ENCODE data around the gene ALG11.
"Not testable (repeated sequence)": the region's sequence is repeated elsewhere in the genome, so short reads cannot be mapped to it uniquely, and the experiment has no call there.

Gene ALG11

GRCh38 chr13:52027832-52028231, 15.6 kb downstream of the ALG11 start:
- DNase-seq (ENCODE audit: low read depth in 2 of 2) = no peak

- DNase-seq (ENCODE audit: low read depth in 2 of 2) = no peak
Measured at GRCh38 chr13:52029569-52029968, 17.4 kb downstream of the ALG11 start.

GRCh38 chr13:52030401-52030800, 18.2 kb downstream of the ALG11 start:
- DNase-seq (ENCODE audit: low read depth in 2 of 2) = not testable (repeated sequence)

GRCh38 chr13:52033039-52033438, 20.8 kb downstream of the ALG11 start:
- DNase-seq (ENCODE audit: low read depth in 2 of 2) = no peak

- no peak for DNase-seq (ENCODE audit: low read depth in 2 of 2)
Measured at GRCh38 chr13:52034616-52035226, 22.5 kb downstream of the ALG11 start.

GRCh38 chr13:52036037-52036436, 23.8 kb downstream of the ALG11 start:
- DNase-seq (ENCODE audit: low read depth in 2 of 2) = no peak

- no peak for DNase-seq (ENCODE audit: low read depth in 2 of 2)
Measured at GRCh38 chr13:52043675-52044074, 31.5 kb downstream of the ALG11 start.

GRCh38 chr13:52047463-52047862, 35.3 kb downstream of the ALG11 start:
- DNase-seq (ENCODE audit: low read depth in 2 of 2) = no peak

GRCh38 chr13:52048516-52048915, 36.3 kb downstream of the ALG11 start:
- DNase-seq (ENCODE audit: low read depth in 2 of 2) = no peak

GRCh38 chr13:52051400-52051799, 39.2 kb downstream of the ALG11 start:
- DNase-seq (ENCODE audit: low read depth in 2 of 2) = no peak

GRCh38 chr13:52053460-52053859, 41.3 kb downstream of the ALG11 start:
- DNase-seq (ENCODE audit: low read depth in 2 of 2) = no peak

GRCh38 chr13:52061064-52061463, 48.9 kb downstream of the ALG11 start:
- DNase-seq (ENCODE audit: low read depth in 2 of 2) = not testable (repeated sequence)

- DNase-seq (ENCODE audit: low read depth in 2 of 2) = no peak
Measured at GRCh38 chr13:52061587-52061986, 49.4 kb downstream of the ALG11 start.

- no peak for DNase-seq (ENCODE audit: low read depth in 2 of 2)
Measured at GRCh38 chr13:52067237-52067636, 55.0 kb downstream of the ALG11 start.

- DNase-seq (ENCODE audit: low read depth in 2 of 2) = no peak
Measured at GRCh38 chr13:52070929-52071523, 58.8 kb downstream of the ALG11 start.

All from activated CD4-positive, alpha-beta T cell treated with anti-CD3 and anti-CD28 coated beads for 24 hours (primary cell).